HFF-Myc (cell line): Measurements from ENCODE around the gene BPHL.
"Not testable (repeated sequence)": the region's sequence is repeated elsewhere in the genome, so short reads cannot be mapped to it uniquely, and the experiment has no call there.

Experiments used
- DNase-seq: peaks from one replicate; pipeline ENCODE4 v3.0.0-alpha.2; 2011; ENCODE audit warnings: low read depth; ENCODE audit errors: extremely low read depth
- H3K4me3 ChIP-seq: replicated peaks from 2 replicates; pipeline ENCODE4 v1.5.1; 2011; ENCODE audit warnings: low read depth, mild to moderate bottlenecking, control low read depth, low read length
- CTCF ChIP-seq: IDR thresholded peaks from 2 replicates; pipeline ENCODE4 v1.5.1; 2012; ENCODE audit warnings: mild to moderate bottlenecking, low read depth, low read length, control low read depth; ENCODE audit errors: missing control alignments

The BPHL gene

GRCh38 chr6:3128356-3129108 lies 10.0 kb downstream of the BPHL start:
- H3K4me3 ChIP-seq = no peak overlapping the region
- no peak for DNase-seq
- TF ChIP-seq CTCF = no peak

- DNase-seq = no peak
- no peak overlapping the region for H3K4me3 ChIP-seq
- TF ChIP-seq CTCF = no peak
Observed at GRCh38 chr6:3131695-3132094, 13.2 kb downstream of the BPHL start.

DNA sequence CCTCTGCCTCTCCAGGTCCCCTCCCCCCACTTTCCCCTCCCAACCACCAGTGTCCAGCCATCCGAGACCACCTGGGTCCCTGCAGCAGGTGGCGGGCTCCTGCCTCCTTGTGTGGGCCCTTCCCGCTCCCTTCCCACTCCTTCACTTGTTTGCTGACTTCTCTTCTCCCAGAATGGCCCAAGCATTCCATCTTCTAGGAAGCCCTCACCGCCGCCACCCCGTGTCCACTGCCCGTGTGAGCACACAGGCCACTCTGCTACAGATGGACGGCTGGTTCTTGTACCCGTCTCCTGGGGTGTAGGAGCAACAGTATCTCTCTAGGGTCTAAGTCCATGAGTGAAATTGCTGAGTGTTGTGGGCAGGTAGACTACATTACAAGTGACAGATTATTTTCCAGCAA lies 15.0 kb downstream of the BPHL start:
- no peak for TF ChIP-seq CTCF
- no peak for DNase-seq
- H3K4me3 ChIP-seq = no peak overlapping the region

GRCh38 chr6:3135668-3136291 lies 17.3 kb downstream of the BPHL start:
- no peak for DNase-seq
- H3K4me3 ChIP-seq = no peak overlapping the region
- no peak for TF ChIP-seq CTCF

DNA sequence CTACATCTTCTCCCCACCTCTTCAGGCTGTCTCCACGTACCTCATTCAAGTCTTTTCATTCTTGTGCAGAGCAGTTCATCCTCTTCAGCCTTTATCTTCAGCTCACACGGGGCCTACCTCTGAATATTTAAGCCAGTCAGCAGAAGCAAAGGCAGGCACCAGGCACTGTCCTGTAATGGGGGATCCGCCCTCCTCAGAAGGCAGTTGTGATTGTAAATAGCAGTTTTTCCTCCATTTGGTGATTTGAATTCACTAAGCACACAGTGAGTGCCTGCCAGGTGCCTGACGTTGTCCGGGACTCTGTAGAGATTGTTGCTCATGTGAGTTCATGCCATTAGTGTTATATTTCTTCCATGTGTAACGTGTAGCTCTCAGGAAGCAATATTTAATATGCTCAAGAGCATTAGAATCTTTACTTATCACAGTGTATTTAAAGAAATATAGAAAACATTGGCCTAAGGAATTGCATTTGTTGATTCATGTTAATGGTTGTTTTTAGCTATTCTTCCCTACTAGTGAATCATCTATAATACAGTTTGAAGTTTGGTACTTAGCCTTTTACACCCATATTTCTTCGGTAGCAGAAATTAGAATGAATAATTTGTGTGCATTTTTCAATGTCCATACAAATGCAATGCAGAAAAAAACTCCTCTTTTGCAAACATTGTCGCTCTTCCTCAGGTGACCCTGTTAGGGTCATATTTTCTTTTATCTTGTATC lies 17.9 kb downstream of the BPHL start:
- no peak overlapping the region for H3K4me3 ChIP-seq
- TF ChIP-seq CTCF = no peak
- no peak for DNase-seq

GRCh38 chr6:3137057-3137777 lies 18.7 kb downstream of the BPHL start:
- no peak for DNase-seq
- no peak for TF ChIP-seq CTCF
- no peak overlapping the region for H3K4me3 ChIP-seq

DNA sequence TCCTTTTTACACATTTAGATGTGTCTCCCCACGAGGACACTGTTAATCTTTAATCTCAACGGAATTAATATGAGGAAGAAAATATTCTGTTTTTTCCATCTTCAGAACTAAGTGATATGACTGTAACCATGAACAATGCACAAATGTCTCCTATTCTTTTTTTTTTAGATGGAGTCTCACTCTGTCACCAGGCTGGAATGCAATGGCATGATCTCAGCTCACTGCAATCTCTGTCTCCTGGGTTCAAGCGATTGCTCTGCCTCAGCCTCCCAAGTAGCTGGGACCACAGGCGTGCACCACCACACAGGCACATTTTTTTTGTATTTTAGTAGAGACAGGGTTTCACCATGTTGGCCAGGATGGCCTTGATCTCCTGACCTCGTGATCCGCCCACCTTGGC lies 19.4 kb downstream of the BPHL start:
- not testable (repeated sequence) for DNase-seq

More for the DNA sequence above, 19.4 kb downstream of the BPHL start:
- H3K4me3 ChIP-seq = not testable (repeated sequence)
